Nephron (organoid): ENCODE data around the gene AMZ2.
"Not testable (repeated sequence)": the region's sequence is repeated elsewhere in the genome, so short reads cannot be mapped to it uniquely, and the experiment has no call there.

Source experiments
- H3K27ac Mint-ChIP-seq, 3 experiments: 2 replicates each; pipeline ENCODE4 v1.8.0; 2020; ENCODE audit warnings: mixed read lengths in 3 of 3, mild to moderate bottlenecking in 2 of 3, moderate library complexity in 1 of 3
- H3K27me3 Mint-ChIP-seq: 2 replicates; pipeline ENCODE4 v1.8.0; 2021; ENCODE audit warnings: low read depth, mild to moderate bottlenecking, moderate library complexity, mixed read lengths
- H3K36me3 Mint-ChIP-seq: 2 replicates; pipeline ENCODE4 v1.8.0; 2020; ENCODE audit warnings: low read depth, mixed read lengths
- H3K4me1 Mint-ChIP-seq: 2 replicates; pipeline ENCODE4 v1.8.0; 2020; ENCODE audit warnings: mixed read lengths
- H3K4me3 Mint-ChIP-seq, 3 experiments: 2 replicates each; pipeline ENCODE4 v1.8.0; 2020; ENCODE audit warnings: mild to moderate bottlenecking in 3 of 3, mixed read lengths in 3 of 3, moderate library complexity in 2 of 3
- H3K9me3 Mint-ChIP-seq: 2 replicates; pipeline ENCODE4 v1.8.0; 2020; ENCODE audit warnings: mixed read lengths
- TF ChIP-seq, protein P1 (sequence below), 3 experiments: fragments of 200-600 bp; sonication (generic); IDR thresholded peaks; one replicate each; pipeline ENCODE4 v1.5.0; 2021; ENCODE audit warnings: antibody characterized with exemption in 3 of 3; ENCODE audit not compliant: unreplicated experiment in 3 of 3

AMZ2 gene

GRCh38 chr17:68228817-68229570 is 18.8 kb upstream of the AMZ2 start:
- TF ChIP-seq, protein P1, sequence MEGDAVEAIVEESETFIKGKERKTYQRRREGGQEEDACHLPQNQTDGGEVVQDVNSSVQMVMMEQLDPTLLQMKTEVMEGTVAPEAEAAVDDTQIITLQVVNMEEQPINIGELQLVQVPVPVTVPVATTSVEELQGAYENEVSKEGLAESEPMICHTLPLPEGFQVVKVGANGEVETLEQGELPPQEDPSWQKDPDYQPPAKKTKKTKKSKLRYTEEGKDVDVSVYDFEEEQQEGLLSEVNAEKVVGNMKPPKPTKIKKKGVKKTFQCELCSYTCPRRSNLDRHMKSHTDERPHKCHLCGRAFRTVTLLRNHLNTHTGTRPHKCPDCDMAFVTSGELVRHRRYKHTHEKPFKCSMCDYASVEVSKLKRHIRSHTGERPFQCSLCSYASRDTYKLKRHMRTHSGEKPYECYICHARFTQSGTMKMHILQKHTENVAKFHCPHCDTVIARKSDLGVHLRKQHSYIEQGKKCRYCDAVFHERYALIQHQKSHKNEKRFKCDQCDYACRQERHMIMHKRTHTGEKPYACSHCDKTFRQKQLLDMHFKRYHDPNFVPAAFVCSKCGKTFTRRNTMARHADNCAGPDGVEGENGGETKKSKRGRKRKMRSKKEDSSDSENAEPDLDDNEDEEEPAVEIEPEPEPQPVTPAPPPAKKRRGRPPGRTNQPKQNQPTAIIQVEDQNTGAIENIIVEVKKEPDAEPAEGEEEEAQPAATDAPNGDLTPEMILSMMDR (IDR thresholded peaks at IDR 0.05; ENCODE audit: unreplicated experiment in 3 of 3) = no peak
- Mint-ChIP-seq H3K9me3 (no peaks in the 10 kb centered on the region), H3K27me3 (no peaks in the 10 kb centered on the region), H3K27ac (no peak overlapping the region), H3K4me3 (no peak overlapping the region), H3K36me3 (peaks cover 11% of the 10 kb centered on the region), H3K4me1 (no peaks in the 10 kb centered on the region)

DNA sequence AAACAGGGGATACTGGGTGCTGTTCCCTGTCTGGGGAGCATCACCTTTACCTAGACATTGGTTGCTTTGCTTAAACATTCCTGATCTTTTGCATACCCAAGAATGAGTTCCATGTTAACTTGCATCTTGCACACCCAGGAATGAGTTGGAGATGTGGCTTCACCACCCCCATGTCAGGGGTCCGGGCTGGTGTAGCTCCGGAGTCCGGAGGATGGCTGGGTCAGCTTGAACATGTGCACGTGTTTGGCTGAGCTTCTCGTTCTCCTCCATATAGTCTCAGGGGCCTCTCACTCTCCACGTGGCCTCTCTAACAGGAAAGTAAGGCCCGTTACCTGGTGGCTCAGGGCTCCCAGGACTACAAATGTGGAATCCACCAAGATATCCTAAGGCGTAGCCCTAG is 18.2 kb upstream of the AMZ2 start:
- TF ChIP-seq, protein P1 (IDR thresholded peaks at IDR 0.05; ENCODE audit: unreplicated experiment in 3 of 3) = no peak
- Mint-ChIP-seq H3K9me3 (no peaks in the 10 kb centered on the region), H3K4me3 (no peak overlapping the region), H3K36me3 (peaks cover 11% of the 10 kb centered on the region), H3K4me1 (no peaks in the 10 kb centered on the region), H3K27me3 (no peaks in the 10 kb centered on the region), H3K27ac (no peak overlapping the region)

GRCh38 chr17:68231131-68231530 is 16.7 kb upstream of the AMZ2 start:
- not testable (repeated sequence) for H3K4me1 Mint-ChIP-seq, H3K9me3 Mint-ChIP-seq, H3K27ac Mint-ChIP-seq, H3K27me3 Mint-ChIP-seq, H3K4me3 Mint-ChIP-seq
- H3K36me3 Mint-ChIP-seq = peaks cover 11% of the 10 kb centered on the region

- Mint-ChIP-seq H3K9me3 (no peaks in the 10 kb centered on the region), H3K27ac (no peak overlapping the region), H3K4me3 (no peak overlapping the region), H3K36me3 (peaks cover 11% of the 10 kb centered on the region), H3K4me1 (no peaks in the 10 kb centered on the region), H3K27me3 (no peaks in the 10 kb centered on the region)
- TF ChIP-seq, protein P1 (IDR thresholded peaks at IDR 0.05; ENCODE audit: unreplicated experiment in 3 of 3) = no peak
Measured at GRCh38 chr17:68231541-68231940, 16.3 kb upstream of the AMZ2 start.

GRCh38 chr17:68232741-68233140 is 15.1 kb upstream of the AMZ2 start:
- not testable (repeated sequence) for H3K4me1 Mint-ChIP-seq, H3K27me3 Mint-ChIP-seq, H3K4me3 Mint-ChIP-seq, H3K36me3 Mint-ChIP-seq, H3K9me3 Mint-ChIP-seq, H3K27ac Mint-ChIP-seq

DNA sequence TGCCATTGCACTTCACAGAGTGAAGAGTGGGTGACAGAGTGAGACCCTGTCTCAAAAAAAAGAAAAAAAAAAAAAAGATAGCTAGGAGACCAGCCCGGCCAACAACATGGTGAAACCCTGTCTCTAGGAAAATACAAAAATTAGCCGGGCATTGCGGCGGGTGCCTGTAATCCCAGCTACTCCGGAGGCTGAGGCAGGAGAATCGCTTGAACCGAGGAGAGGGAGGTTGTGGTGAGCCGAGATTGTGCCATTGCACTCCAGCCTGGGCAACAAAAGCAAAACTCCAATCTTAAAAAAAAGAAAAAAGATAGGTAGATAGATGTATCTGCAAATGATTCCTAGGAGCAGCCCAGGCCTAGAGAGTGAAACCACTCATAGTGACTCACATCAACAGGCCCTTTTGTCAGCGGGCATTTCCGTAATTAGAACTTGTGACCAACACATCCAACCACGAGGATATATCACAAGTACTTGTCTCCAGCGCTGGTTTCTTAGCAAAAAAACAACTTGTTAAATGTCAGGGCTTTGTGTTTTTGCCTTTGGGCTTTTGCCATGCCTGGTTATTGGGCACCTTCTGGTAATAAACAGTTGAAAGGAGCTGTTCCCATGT is 13.0 kb upstream of the AMZ2 start:
- not testable (repeated sequence) for H3K9me3 Mint-ChIP-seq, H3K36me3 Mint-ChIP-seq, H3K4me3 Mint-ChIP-seq, H3K4me1 Mint-ChIP-seq, H3K27me3 Mint-ChIP-seq
- peak overlapping the region in 1 of 3 experiments; percentile 27 for H3K27ac Mint-ChIP-seq

- H3K27ac Mint-ChIP-seq = peak overlapping the region in 1 of 3 experiments; percentile 27
- H3K27me3 Mint-ChIP-seq, H3K4me1 Mint-ChIP-seq, H3K9me3 Mint-ChIP-seq, H3K36me3 Mint-ChIP-seq, H3K4me3 Mint-ChIP-seq: not testable (repeated sequence)
Measured at GRCh38 chr17:68235336-68235791, 12.5 kb upstream of the AMZ2 start.

GRCh38 chr17:68237369-68238163 is 10.3 kb upstream of the AMZ2 start:
- not testable (repeated sequence) for H3K27ac Mint-ChIP-seq, H3K36me3 Mint-ChIP-seq, H3K9me3 Mint-ChIP-seq, H3K4me3 Mint-ChIP-seq, H3K4me1 Mint-ChIP-seq, H3K27me3 Mint-ChIP-seq
